HG03103 (cell line): ENCODE results near the gene KLHL8.
"Not testable (repeated sequence)": the region's sequence is repeated elsewhere in the genome, so short reads cannot be mapped to it uniquely, and the experiment has no call there.

Experiments
- ATAC-seq: cut with Tn5 transposase; IDR thresholded peaks from one replicate; pipeline ENCODE4 v1.9.1; 2021; ENCODE audit warnings: low read depth; ENCODE audit not compliant: unreplicated experiment

KLHL8 gene

DNA sequence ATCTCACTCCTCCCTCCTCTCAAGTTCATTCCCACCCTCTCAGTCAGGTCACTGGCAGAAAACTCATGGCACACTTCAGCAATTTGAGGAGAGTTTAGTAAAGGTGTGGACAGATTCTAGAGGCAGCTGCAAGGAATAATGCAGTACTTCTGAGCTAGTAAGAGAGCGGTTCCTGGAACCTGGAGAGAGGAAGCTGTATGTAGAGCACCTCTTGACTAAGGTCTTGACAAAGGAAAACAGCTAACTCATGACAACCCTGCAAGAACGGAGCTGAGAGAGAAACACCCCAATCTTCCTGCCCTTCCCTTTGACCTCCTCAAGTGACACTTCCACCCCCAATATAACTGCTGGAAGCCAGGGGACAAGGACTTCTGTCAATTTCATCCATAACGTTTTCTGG is 9.6 kb upstream of the KLHL8 start:
- ATAC-seq: no peak

- no peak for ATAC-seq
Measured at GRCh38 chr4:87228262-87228860, 7.9 kb upstream of the KLHL8 start.

GRCh38 chr4:87227751-87228151 is 7.3 kb upstream of the KLHL8 start:
- no peak for ATAC-seq

- no peak for ATAC-seq
Measured at GRCh38 chr4:87225936-87226335, 5.5 kb upstream of the KLHL8 start.

DNA sequence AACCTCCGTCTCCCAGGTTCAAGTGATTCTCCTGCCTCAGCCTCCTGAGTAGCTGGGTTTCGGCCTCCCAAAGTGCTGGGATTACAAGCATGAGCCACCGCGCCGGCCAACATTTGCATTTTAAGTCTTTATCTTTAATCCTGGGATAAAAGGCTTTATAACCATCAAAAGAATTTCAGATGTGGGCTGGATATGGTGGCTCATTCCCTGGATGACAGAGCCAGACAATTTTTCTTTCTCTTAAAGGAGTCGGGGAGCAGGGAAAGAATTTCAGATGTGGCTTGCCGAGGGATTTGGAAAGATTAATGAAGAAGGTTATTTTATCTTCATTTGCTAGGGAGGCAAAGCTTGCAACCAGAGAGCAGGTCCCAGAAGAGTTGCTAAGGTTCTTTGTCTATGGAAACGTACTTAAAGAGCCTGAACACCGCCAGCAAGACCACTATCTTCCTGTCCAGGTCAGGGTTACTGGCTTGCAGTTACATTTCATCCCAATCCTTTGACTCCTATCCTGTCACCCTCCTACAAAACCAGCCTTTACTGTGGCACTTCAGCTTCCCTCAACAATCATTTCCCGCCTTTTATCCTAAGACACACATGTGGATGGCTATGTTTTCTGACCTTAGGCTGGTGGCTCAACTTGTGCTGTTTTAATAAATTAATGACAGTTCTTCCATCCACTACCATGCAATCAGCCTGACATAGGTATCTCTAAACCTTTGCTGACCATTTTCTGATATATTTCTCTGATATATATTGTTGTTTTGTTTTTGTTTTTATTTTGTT is 3.9 kb upstream of the KLHL8 start:
- no peak for ATAC-seq

GRCh38 chr4:87219632-87220093 is 755 bp downstream of the KLHL8 start:
- ATAC-seq: peak; percentile 30

GRCh38 chr4:87217235-87217763 is 3.1 kb downstream of the KLHL8 start:
- not testable (repeated sequence) for ATAC-seq

GRCh38 chr4:87216469-87216868 is 3.9 kb downstream of the KLHL8 start:
- ATAC-seq: no peak

DNA sequence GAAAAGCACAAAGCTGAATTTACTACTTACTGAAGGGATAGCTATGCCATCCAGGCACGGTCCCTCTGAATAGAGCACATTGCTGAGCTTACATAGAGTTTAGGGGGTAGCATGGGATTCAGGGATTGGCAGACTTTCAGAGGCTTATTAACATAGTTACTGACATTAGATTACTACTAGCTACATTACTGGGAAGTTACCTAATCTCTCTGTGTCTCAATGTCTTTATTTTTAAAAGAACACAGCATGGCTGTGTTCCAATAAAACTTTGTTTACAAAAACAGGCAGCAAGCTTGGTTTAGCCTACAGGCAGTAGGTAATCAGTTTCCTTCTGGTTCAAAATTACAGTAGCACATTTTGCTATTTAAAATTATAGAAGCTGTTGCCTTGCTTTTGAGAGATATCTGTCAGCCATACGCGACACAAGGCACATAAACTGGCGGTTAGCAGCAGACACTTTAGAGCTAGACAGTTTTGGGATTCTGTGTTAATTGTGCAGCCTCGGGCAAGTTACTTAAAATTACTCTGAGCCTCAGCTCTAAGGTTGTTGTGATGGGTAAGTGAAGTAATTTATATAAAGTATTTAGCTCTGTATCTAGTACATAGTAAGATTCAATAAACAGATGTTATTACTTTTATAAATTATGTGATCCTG is 6.9 kb downstream of the KLHL8 start:
- ATAC-seq: no peak

DNA sequence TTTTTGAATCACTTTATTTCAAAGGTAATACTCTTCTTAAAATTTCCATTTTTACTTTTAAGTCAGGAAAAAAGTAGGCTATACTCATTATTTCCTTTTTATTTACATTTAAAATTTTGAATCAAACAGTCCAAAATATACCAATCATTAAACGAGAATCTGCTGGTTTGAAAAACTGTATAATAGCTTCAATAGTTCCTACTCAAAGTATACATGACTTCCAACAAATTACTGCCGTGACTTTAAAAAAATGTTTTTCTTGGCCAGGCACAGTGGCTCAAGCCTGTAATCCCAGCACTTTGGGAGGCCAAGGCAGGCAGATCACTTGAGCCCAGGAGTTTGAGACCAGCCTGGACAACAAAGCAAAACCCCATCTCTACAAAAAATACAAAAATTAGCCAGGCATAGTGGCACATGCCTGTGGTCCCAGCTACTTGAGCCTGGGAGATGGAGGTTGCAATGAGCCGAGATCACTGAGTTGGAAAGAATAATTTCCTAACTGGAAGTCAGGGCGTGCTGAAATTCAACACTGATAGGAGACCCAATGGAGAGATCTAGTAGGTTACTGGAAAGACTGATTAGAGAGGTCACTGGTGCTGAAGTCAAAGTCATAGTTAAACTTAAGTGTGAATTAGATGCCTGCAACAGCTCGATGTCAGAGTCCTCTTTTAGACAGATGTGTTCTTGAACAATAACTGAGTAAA is 9.0 kb downstream of the KLHL8 start:
- ATAC-seq: no peak

DNA sequence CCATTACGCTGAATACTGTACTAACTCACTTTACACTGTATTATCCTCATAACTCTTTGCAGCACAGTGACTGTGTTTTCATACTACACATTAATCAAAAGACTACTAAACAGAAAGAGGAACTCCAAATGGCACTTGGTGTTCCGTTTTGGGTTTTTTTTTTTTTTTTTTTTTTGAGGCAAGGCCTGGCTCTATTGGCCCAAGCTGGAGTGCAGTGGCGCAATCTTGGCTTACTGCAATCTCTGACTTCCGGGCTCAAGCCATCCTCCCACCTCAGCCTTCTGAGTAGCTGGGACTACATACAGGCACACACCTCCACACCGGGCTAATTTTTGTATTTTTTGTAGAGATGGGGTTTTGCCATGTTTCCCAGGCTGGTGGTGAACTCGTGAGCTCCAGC is 10.7 kb downstream of the KLHL8 start:
- ATAC-seq: peak; percentile 42

GRCh38 chr4:87209182-87209581 is 11.2 kb downstream of the KLHL8 start:
- ATAC-seq: peak; percentile 6

GRCh38 chr4:87204559-87204958 is 15.9 kb downstream of the KLHL8 start:
- ATAC-seq: no peak

- ATAC-seq: no peak
Measured at GRCh38 chr4:87196927-87197326, 23.5 kb downstream of the KLHL8 start.

- no peak for ATAC-seq
Measured at GRCh38 chr4:87196146-87196545, 24.3 kb downstream of the KLHL8 start.

- ATAC-seq: no peak
Measured at GRCh38 chr4:87193958-87194675, 26.3 kb downstream of the KLHL8 start.

DNA sequence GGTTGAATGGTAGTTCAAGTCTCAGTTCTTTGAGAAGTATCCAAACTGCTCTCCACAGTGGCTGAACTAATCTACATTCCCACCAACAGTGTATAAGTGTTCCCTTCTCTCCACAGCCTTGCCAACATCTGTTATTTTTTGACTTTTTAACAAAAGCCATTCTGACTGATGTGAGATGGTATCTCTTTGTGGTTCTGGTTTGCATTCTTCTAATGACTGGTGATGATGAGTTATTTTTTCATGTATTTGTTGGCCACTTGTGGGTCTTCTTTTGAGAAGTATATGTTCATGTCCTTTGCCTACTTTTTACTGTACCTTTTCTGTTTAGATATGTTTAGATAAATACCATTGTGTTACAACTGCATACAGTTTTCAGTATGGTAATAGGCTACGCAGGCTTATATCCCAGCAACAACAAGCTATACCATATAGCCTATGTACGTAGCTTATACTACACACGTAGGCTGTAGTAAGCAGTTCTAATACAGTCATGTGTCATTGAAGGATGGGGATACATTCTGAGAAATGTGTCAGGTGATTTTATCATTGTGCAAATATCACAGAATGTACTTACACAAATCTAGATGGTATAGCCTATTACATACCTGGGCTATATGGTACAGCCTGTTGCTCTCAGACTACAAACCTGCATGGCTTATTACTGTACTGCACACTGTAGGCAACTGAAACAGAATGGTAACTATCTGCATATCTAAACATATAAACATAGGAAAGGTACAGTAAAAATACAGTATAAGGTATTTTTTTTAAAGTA is 28.1 kb downstream of the KLHL8 start:
- no peak for ATAC-seq

DNA sequence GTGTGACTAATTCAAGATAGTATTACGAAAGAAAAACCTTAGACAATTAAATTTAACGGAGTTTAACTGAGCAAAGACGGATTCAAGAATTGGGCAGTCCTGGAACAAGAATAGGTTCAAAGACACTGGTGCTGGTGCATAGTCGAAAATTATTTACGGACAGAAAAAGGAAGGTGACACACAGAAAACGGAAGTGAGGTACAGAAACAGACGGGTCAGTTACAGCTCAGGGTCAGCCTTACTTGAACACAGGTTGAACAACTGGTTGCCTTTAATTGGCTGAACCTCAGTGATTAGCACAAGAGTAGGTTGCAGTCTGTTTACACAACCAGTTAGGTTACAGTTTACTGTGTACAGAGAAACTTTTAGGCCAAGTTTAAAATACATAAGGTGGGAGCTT is 31.5 kb downstream of the KLHL8 start:
- no peak for ATAC-seq

DNA sequence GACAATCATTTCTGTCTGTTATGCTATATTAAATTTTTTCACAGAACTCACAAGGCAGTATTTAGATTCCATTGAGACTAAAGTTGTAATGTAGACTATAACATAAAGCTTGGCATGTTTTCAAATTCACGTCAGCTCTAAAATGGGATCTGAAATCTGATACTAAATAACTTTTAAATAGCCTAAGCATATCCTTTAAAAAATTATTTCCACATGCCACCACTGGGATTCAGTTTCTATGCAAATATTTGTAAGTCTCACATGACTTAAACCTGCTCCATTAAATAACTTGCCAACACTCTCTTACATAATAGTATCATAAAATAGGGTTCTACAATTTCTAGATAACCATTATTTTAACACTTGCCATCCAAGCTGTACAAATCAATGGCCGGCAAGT is 32.4 kb downstream of the KLHL8 start:
- ATAC-seq: no peak
